ENCODE data around the gene GNAT3.

The GNAT3 gene

DNA sequence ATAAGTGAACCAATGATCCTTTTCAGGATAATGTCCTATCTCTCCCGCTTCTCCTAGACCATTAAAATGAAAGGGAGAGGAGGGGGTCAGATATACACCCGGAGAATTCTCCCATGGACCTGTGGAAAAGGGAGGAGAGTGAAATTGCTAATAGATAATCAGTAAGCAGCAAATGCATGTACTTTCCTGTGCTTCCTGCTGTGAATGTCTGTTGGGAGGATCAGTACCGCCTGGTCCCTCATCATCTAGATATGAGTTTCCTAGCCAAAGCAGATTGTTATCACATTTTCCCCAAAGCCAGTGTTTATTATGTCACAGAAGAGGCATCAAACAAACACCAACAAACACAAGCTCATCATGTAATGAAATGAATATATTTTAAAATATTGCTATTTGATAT, 96.8 kb downstream of the GNAT3 start:
- no peak for DNase-seq

DNA sequence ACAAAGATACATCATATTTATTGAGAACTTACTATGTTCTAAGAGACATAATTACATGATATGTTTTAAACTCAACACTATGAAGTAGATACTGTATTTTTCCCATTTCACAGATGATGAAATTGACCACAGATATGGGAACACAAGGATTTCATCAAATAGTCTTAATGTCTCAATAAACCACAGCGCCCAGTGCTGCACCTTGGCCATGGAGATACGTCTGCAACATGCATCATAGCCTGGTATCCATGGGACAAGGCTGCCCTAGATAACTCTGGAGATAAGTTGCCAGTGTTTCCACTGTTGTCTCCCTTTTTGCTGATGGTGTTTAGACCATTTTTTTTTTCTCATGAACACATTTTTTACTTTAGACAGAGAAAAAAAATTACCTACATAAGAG, 97.5 kb downstream of the GNAT3 start:
- DNase-seq: no peak

DNA sequence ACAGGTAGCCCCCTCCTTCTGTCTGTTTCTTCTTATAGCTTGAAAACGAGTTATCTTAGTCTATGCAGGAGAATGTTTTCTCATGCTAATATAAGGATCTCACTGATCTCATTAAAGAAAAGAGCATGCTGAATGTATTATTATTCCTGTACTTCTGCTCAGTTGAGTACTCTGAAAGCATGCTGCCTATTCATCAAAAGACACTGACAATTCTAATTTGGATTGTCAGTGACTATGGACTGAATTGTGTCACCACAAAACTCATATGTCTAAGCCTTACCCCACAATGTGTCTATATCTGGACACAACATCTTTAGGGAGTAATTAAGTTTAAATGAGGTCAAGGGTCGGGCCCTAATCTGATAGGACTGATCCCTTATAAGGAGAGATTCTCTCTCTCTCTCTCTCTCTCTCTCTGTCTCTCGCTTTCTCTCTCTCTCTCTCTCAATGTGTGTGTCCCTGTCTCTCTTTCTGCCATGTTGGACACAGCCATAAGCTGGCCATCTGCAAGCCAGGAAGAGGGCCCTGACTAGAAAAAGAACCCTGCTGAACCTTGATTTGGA, 98.4 kb downstream of the GNAT3 start:
- no peak for DNase-seq

DNA sequence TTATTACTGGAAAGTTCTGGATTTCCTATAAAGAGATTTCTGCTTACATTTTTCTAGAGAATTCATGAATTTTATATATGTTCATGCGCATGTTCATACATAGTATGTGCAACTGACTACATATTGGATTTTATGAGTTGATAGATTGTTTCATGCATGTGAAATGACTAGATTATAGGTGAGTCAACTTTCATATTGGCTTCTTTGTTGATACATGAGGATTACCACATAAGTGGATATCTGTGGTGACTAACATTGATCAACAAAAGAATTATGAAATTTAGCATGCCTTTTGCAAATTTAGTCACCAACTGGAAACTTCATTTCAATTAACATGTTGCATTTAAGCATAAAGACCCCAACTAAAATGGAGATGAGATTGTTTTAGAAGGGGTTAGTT, 99.0 kb downstream of the GNAT3 start:
- no peak for DNase-seq

DNA sequence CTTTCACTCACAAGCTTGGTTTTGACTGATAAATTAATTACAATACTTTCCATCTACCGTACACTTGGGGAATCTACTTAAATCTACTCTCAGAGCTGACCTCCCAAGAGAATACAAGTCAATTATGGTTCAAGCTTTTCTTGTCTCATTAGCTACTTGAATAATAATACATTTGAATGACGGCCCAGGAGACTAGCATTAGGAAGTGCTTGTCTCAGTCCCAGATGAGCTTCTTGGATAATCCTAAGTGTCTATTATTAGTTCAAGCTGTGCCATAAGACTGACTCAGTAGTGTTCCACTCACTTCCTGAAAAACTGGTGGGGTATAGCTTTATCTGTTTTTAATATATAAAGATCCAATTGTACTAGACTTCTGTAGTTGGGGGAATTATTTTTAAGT, 100.2 kb downstream of the GNAT3 start:
- DNase-seq: no peak

DNA sequence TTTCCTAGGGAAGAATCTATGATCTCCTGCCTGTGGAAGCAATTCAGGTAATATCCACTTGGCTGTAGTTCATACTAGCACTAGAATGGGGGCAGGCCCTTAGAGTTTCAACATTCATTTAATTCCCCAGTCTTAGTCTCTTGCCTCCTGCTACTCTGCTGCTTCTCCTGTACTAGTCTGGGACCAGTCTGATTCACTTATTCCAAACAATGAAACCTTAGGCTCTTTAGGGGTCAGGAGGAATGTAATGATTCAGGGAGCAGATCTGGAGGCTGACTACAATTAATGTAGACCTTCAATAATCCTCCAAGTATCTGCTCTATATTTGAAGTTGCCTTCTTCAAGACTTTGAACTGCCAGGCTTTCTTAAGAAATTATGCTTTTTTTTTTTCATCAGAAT, 101.8 kb downstream of the GNAT3 start:
- DNase-seq: no peak

All from stimulated activated CD4-positive, alpha-beta T cell treated with anti-CD3 and anti-CD28 coated beads, Interleukin-4, amount 100 ng/mL, for 24 hours (primary cell).